DMS114 treated with DMSO at 0.1 percent for 48 hours (cell line): Measurements from ENCODE around the gene THAP5.
A peak's percentile ranks its signal among the peaks of the same experiment; 100 is the strongest.

Experiments
- DNase-seq: peaks from one replicate; lab custom pipeline; 2025; ENCODE audit not compliant: unreplicated experiment; lab: John Stamatoyannopoulos, UW

The THAP5 gene

DNA sequence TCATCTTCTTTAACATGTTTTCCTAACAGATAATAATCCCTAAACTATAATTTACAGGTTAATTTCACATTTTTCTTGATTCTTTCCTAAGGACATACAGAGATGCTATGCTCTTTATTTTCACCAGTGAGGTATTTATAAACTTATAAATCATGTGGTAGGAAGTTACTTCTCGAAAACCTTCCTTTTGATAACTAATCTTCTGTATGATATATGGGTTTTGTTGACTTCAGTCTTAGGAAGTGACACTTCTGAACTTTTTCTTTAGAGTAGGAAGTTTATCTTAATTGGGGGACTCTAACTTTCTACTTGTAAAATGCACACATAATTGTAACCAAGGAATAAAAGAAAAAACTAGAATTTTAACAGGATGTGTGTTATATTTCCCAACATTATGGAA is 33.8 kb downstream of the THAP5 start:
- DNase-seq: no peak

DNA sequence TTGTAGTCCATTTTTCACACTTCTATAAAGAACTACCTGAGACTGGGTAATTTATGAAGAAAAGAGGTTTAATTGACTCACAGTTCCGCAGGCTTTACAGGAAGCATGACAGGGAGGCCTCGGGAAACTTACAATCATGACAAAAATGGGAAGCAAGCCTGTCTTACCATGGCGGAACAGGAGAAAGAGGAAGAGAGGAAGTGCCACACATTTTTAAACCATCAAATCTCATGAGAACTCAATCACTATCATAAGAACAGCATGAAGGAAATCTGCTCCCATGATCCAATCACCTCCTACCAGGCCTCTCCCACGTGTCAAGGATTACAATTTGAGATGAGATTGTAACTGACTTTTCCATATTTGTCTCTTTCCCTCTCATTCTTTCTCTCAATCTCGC is 34.2 kb downstream of the THAP5 start:
- DNase-seq: no peak

DNA sequence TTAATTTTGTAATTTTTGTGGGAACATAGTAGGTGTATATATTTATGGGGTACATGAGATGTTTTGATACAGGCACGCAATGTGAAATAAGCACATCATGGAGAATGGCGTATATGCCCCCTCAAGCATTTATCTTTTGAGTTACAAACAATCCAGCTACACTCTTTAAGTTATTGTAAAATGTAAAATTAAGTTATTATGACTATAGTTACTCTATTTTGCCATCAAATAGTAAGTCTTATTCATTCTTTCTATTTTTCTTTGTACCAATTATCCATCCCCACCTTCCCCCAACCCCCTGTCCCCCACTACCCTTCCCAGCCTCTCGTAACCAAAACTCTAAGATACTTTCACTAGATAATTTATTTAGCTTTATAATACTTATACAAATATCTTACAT is 35.8 kb downstream of the THAP5 start:
- DNase-seq: no peak

DNA sequence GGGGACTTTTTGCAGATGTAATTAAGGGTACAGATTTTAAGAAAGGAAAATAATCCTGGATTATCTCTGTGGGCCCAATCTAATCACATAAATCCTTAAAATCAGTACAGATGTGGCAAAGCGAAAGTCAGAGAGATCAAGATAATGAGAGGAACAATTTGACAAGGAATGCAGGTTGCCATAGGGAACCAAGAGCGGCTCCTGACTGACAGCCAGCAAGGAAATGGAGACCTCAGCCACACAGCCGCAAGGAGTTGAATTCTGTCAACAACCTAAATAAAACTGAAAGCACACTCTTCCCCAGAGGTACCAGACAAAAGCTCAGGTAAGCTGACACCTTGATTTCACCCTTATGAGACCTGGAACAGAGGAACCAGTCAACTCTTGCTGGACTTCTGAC is 40.2 kb downstream of the THAP5 start:
- DNase-seq: no peak

DNA sequence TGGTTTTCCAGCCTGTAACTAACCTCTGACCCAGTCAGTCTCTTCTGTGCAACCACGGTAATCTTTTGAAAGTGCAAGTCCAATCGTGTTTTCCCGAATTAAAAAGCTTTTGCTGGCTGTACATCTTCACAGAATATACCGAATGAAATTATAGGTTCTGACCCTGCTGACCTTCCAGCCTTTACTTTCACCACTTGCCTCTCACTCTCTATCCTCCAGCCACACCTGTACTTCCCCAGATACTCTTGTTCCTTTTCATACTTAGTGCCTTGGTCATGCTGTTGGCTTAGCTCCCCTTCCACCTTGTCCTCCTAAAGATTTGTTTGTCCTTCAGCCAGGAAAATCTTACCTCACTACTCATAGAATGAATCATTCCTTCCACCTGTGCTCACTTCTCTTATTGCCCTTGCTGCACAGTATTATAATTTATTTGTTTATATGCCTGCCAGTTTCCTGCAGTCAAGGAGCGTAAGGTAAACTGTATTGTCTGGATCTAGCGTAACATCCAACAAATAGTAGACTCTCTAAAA is 41.3 kb downstream of the THAP5 start:
- no peak for DNase-seq

DNA sequence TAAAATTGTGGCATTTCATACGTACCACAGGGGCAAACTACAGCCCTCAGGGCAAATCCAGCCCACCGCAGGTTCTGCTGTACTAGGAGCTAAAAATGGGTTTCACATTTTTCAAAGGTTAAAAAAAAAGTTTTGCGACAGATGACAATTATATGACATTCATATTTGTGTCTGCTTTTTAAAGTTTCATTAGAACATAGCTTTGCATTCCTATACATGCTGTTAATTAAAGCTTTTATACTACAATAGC is 42.8 kb downstream of the THAP5 start:
- DNase-seq: no peak

DNA sequence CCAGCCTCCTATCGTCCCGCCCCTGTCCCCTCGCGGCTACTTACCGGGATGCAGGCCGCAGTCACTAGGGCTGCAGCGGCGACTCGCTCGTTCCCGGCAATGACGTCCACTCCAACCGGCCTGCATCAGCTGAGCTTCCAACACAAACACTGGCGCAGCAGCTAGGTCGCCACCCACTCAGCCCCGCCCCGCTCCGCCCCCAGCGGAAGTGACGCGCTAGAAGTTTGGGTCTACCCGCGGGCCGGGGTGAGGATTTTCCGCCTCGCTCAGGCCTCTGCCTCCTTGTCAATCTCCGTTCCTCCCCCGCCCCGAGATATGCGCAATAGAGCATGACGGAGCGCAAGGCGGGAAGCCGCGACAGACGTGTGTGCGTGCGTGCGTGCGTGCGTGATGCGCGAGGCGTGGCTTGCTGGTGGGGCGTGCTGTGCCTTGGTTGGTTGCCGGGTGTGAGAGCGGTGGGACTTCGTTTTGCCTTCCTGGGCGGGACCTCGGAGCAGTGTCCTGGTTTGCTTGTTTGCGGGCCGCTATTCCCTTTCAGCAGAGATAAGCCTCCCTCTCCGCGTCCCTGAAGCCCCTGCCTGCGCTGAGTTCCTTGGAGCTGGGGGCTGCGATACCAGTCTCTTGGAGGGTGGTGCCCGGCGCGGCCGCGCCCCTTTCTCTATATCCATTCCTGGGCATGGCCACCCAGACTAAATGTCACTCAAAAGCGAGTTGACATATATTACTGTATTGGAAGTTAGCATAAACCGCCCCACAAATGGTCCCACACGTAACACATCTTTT is 43.3 kb downstream of the THAP5 start, which contains the start of gene PNPLA8:
Gene PNPLA8, minus strand, starts transcription at position 151 of the 783 bp plus-strand sequence. CDS start 10,644 bp downstream, outside the sequence.
- DNase-seq: peak; percentile 95

DNA sequence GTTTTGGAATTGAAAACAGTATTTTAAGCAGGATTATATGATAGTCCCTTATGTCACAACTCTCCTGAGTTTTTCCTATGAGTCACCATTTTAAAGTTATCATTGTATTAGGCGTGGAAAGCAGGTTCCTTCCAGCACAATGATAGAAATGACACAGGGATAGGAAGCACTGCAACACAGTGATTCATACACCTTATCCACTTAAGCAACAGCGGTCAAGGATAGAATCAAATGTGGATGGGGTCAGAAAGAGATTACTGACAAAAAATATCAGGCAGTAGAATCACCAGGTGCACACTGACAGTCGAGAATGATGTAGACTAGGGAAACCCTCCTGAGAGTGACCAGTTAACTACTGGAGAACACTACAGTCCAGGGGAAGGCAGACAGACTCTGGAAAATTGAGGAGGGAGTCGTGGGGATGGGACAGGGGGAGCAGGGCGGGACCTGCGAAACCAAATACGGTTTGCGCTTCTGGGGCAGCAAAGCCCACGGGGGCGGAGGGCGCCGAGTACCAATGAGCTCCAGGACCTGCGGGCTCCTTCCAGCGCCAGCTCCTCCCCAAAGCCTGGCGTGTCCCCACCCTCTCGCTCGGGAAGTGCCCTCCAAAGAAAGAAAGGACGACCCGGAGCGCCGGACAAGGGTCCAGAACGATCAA is 44.0 kb downstream of the THAP5 start:
- peak; percentile 84 for DNase-seq

DNA sequence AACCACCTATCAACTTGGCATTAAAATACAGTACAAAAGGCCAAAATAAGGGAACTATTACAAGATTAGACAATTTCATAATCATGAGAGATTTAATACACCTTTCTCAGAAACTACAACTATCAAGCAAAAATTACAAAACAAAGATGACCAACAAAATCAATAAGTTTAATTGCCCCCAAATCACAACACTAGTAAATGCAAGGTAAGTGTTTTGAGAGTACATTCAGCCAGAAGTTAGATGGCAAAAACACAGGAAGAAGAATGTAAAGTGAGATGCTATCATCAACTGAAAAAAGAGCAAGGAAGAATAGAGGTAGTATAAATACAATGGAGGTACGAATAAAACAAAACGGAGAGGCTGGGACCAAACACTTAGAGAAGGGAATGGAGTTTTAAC is 46.7 kb downstream of the THAP5 start:
- no peak for DNase-seq

DNA sequence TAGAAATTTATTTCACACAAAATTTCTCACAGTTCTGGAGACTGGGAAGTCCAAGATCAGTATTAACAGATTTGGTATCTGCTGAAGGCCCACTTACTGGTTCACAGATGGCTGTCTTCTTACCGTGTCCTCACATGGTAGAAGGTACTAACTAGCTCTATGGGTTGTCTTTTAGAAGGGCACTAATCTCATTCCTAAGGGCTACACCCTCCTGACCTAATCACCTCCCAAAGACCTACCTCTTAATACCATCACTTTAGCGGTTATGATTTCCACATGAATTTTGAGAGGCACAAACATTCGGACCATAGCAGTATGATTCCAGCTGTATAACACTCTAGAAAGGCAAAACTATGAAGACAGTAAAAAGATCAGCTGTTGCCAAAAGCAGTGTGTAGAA is 51.6 kb downstream of the THAP5 start:
- DNase-seq: no peak

DNA sequence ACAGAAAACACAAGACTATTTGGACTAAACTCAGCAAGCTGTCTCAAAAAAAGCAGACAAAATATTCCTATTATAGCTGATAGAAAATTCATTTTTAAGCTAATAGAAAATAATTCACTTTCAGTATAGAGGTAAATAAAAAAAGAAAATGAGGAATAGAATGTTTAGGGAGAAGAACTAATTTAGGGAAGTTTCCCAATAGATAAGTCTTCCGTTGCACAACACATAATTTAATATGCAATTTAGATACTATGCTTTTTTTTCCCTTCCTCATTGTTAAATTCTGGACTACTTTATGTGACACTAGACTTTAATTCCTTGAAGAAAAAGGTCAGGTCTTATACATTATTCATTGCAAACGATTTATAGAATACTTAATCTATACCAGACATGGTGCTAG is 53.9 kb downstream of the THAP5 start:
- no peak for DNase-seq

DNA sequence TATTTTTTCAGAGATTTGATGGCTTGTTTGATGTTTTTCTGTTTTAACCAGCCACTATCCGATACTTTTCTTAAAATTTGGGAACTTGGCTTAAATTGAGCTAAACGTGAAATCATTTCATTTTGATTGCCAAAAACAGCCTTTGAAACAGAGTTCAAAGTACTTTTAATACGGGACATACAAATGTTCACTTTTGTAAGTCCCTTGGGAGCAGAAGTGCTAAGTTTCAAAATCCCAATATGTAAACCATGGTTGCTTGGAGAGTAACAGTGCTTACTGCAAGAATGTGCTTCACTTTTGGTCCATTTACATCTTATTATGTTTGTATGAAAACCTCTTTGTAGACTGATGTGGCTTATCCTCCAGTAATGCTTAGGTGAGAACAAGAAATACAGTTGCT is 54.5 kb downstream of the THAP5 start:
- no peak for DNase-seq
